ENCODE results near the gene CDKN2D.

GRCh38 chr19:10567656-10568055 is 1.1 kb downstream of the CDKN2D start:
- TF ChIP-seq CTCF (IDR thresholded peaks at IDR 0.05) (no peak), EZH2phosphoT487 (IDR thresholded peaks at IDR 0.05) (no peak), EZH2 (IDR thresholded peaks at IDR 0.05) (no peak)
